DMS53 treated with DMSO at 0.1 percent for 48 hours (cell line): Measurements from ENCODE around the gene CGNL1.

Experiments
- DNase-seq: peaks from one replicate; lab custom pipeline; 2025; ENCODE audit not compliant: unreplicated experiment; lab: John Stamatoyannopoulos, UW

The CGNL1 gene

GRCh38 chr15:57563416-57563815 lies 187.1 kb downstream of the CGNL1 start:
- DNase-seq = no peak

- DNase-seq = peak; percentile 8
Observed at GRCh38 chr15:57565311-57565710, 189.0 kb downstream of the CGNL1 start.

- no peak for DNase-seq
Observed at GRCh38 chr15:57566834-57567233, 190.5 kb downstream of the CGNL1 start.

GRCh38 chr15:57567891-57568290 lies 191.6 kb downstream of the CGNL1 start:
- no peak for DNase-seq

- DNase-seq = no peak
Observed at GRCh38 chr15:57568299-57568698, 192.0 kb downstream of the CGNL1 start.

- DNase-seq = no peak
Observed at GRCh38 chr15:57570340-57570739, 194.0 kb downstream of the CGNL1 start.

GRCh38 chr15:57570994-57571393 lies 194.7 kb downstream of the CGNL1 start:
- no peak for DNase-seq

- no peak for DNase-seq
Observed at GRCh38 chr15:57571725-57572124, 195.4 kb downstream of the CGNL1 start.

GRCh38 chr15:57572468-57572867 lies 196.2 kb downstream of the CGNL1 start:
- DNase-seq = no peak

- no peak for DNase-seq
Observed at GRCh38 chr15:57573151-57573550, 196.8 kb downstream of the CGNL1 start.

- DNase-seq = no peak
Observed at GRCh38 chr15:57575363-57575762, 199.1 kb downstream of the CGNL1 start.

- DNase-seq = no peak
Observed at GRCh38 chr15:57578288-57578900, 202.1 kb downstream of the CGNL1 start.

GRCh38 chr15:57580428-57580827 lies 204.1 kb downstream of the CGNL1 start:
- DNase-seq = no peak

GRCh38 chr15:57580866-57581265 lies 204.6 kb downstream of the CGNL1 start:
- no peak for DNase-seq

- DNase-seq = no peak
Observed at GRCh38 chr15:57582090-57582489, 205.8 kb downstream of the CGNL1 start.

- DNase-seq = no peak
Observed at GRCh38 chr15:57583282-57583681, 207.0 kb downstream of the CGNL1 start.

GRCh38 chr15:57583720-57584119 lies 207.4 kb downstream of the CGNL1 start:
- no peak for DNase-seq

- DNase-seq = no peak
Observed at GRCh38 chr15:57586661-57587424, 210.5 kb downstream of the CGNL1 start.

- no peak for DNase-seq
Observed at GRCh38 chr15:57589281-57589680, 213.0 kb downstream of the CGNL1 start.

- no peak for DNase-seq
Observed at GRCh38 chr15:57589754-57590153, 213.4 kb downstream of the CGNL1 start.

- DNase-seq = no peak
Observed at GRCh38 chr15:57591237-57591821, 215.0 kb downstream of the CGNL1 start.

- DNase-seq = no peak
Observed at GRCh38 chr15:57591822-57592367, 215.6 kb downstream of the CGNL1 start, which contains the start of gene MYZAP. Gene MYZAP, plus strand, starts transcription at chr15:57591904. Its CDS starts 131 bp downstream, at chr15:57592035.
